ENCODE data around the gene MYH15.

- TF ChIP-seq GATA2 (IDR thresholded peaks at IDR 0.05; ENCODE audit: low read depth, low read length) (no peak), GATA3 (IDR thresholded peaks at IDR 0.05; ENCODE audit: low read depth, low read length) (no peak)
Measured at GRCh38 chr3:108489776-108490175, 20.6 kb downstream of the MYH15 start.
